Ishikawa (cell line): ENCODE results near the gene PHF2.

ENCODE experiments used
- CREB1 ChIP-seq: IDR thresholded peaks from 2 replicates; pipeline ENCODE4 v1.6.1; 2012; ENCODE audit warnings: low read depth
- EP300 ChIP-seq: IDR thresholded peaks from 2 replicates; pipeline ENCODE4 v1.6.1; 2012; ENCODE audit warnings: borderline replicate concordance
- MAX ChIP-seq: IDR thresholded peaks from 2 replicates; pipeline ENCODE4 v1.6.1; 2012
- RAD21 ChIP-seq: IDR thresholded peaks from 2 replicates; pipeline ENCODE4 v1.6.1; 2012; ENCODE audit warnings: low read depth
- TAF1 ChIP-seq: IDR thresholded peaks from 2 replicates; pipeline ENCODE4 v1.6.1; 2012; ENCODE audit warnings: low read depth, mild to moderate bottlenecking
- TEAD4 ChIP-seq: IDR thresholded peaks from 2 replicates; pipeline ENCODE4 v1.6.1; 2012
- USF1 ChIP-seq: IDR thresholded peaks from 2 replicates; pipeline ENCODE4 v1.6.1; 2012
- YY1 ChIP-seq: IDR thresholded peaks from 2 replicates; pipeline ENCODE4 v1.6.1; 2012; ENCODE audit warnings: low read depth
- ZBTB7A ChIP-seq: IDR thresholded peaks from 2 replicates; pipeline ENCODE4 v1.6.1; 2012; ENCODE audit warnings: low read depth
- TF ChIP-seq, protein P1 (sequence below): IDR thresholded peaks from 2 replicates; pipeline ENCODE4 v1.6.1; 2012; ENCODE audit warnings: low read depth, mild to moderate bottlenecking

- no peak for TF ChIP-seq EP300
- TF ChIP-seq RAD21, result no peak
- no peak for TF ChIP-seq YY1
- TF ChIP-seq ZBTB7A, result no peak
- no peak for TF ChIP-seq MAX
- TF ChIP-seq TEAD4, result no peak
- TF ChIP-seq CREB1, result no peak
- no peak for TF ChIP-seq USF1
- no peak for TF ChIP-seq TAF1
- TF ChIP-seq, protein P1, sequence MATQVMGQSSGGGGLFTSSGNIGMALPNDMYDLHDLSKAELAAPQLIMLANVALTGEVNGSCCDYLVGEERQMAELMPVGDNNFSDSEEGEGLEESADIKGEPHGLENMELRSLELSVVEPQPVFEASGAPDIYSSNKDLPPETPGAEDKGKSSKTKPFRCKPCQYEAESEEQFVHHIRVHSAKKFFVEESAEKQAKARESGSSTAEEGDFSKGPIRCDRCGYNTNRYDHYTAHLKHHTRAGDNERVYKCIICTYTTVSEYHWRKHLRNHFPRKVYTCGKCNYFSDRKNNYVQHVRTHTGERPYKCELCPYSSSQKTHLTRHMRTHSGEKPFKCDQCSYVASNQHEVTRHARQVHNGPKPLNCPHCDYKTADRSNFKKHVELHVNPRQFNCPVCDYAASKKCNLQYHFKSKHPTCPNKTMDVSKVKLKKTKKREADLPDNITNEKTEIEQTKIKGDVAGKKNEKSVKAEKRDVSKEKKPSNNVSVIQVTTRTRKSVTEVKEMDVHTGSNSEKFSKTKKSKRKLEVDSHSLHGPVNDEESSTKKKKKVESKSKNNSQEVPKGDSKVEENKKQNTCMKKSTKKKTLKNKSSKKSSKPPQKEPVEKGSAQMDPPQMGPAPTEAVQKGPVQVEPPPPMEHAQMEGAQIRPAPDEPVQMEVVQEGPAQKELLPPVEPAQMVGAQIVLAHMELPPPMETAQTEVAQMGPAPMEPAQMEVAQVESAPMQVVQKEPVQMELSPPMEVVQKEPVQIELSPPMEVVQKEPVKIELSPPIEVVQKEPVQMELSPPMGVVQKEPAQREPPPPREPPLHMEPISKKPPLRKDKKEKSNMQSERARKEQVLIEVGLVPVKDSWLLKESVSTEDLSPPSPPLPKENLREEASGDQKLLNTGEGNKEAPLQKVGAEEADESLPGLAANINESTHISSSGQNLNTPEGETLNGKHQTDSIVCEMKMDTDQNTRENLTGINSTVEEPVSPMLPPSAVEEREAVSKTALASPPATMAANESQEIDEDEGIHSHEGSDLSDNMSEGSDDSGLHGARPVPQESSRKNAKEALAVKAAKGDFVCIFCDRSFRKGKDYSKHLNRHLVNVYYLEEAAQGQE, result no peak
Observed at GRCh38 chr9:93623753-93624152, 47.4 kb downstream of the PHF2 start.
